Stimulated activated CD4-positive, alpha-beta T cell treated with anti-CD3 and anti-CD28 coated beads, Interleukin-4, amount 100 ng/mL, for 24 hours (primary cell): ENCODE results near the gene GH1.

ENCODE experiments used
- DNase-seq: peaks from one replicate; pipeline ENCODE4 v3.0.0-alpha.2; 2020

The GH1 gene

GRCh38 chr17:63944736-63945499, 26.3 kb upstream of the GH1 start:
- no peak for DNase-seq

DNA sequence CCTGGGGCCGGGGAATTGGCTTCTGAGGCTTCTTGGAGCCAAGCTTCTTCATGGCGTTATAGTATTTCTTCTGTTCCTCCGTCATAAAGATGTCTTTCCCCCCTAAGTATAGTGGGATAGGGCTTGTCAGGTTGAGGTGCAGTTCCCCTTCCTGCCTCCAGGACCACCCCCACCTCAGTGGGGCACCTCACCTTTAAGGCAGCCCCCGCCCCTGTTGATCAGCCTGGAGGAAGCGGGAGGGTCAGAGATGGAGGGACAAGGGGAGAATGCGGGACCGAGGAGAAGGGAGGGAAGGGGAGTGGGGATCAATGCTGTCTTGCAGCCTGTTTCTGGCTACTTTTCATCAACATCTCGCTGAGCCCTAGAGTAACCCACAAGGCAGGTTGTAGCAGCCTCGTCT, 25.1 kb upstream of the GH1 start:
- DNase-seq: no peak

DNA sequence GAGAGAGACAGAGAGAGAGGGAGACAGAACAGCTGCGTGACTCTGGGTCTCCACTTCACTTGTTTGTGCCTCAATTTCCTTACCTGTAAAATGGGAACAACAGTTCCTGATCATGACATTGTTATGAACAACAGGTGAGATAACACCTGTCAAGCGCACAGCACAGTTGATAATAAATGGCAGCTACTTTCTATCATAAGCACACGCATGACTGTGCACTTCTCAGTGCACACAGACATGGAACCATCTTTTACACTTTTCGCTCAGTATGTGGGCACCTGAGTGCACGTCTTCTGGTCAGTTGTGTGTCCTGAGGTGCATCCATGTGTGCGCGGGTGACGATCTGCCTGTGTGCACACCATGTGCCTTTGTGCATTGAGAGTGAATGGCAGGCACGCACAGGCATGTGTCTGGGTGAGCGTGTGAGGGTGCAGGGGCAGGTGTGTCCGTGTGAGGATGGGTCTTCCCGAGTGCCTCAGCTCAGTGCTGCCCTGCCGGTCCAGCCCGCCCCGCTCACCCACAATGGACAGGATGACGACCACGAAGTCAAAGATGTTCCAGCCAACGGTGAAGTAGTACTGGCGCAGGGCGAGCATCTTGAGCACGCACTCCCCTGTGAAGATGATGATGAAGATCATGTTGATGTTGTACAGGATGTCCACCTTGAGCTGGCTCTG, 23.8 kb upstream of the GH1 start:
- no peak for DNase-seq

- no peak for DNase-seq
These were observed 23.1 kb upstream of the GH1 start for GRCh38 chr17:63941751-63942150.

DNA sequence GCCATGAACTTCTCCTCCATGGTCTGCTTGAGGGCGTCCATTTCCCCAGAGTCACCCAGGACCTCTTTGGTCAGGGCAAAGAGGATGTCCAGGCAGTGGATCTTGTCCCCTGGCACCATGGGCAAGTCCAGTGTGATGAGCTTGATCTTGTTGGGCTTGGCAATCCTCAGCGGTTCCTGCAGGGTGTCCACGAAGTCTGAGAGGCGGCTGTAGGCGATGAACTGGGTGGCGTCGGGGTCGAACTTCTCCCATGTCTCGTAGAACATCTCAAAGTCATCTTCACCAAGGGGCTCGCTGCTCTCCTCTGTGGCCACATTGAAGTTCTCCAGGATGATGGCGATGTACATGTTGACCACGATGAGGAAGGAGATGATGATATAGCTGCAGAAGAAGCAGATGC, 22.5 kb upstream of the GH1 start:
- no peak for DNase-seq

GRCh38 chr17:63940584-63940983, 21.9 kb upstream of the GH1 start:
- no peak for DNase-seq

DNA sequence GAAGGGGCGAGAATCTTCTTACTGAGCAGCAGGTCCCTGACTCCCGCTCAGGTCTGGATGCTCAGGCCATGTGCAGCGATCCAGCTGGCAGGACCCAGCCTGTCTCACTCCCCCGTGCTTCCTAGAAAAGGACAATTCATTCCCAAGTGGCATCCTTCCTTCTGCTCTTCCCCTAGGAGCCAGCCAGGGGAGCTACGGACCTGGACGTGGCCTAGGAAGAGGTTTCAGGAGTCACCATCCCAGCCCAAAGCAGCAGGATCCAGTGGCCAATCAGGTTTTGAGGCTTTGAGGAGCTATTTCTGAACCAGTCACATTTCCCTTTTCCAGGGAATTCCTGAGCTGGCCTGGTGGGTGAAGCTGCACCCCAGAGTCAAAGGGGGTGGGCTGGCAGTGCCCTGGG, 21.2 kb upstream of the GH1 start:
- no peak for DNase-seq

DNA sequence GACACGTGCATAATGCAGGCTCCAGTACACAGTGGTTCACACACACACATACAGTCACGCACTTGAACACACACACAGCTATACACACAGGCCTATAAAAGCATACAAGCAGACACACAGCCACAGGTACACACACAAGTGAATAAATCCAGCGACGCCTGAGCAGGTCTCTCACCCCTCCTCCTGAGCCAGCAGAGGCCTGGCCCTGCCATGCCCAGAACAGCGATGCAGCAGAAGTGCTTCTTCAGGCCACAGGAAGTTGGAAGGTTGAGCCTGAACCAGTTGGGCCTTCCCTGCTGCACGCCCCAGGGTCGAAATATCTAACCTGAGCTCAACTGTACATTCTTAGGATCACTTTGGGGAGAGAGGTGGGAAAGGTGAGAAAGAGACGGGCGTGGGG, 20.8 kb upstream of the GH1 start:
- DNase-seq: no peak

DNA sequence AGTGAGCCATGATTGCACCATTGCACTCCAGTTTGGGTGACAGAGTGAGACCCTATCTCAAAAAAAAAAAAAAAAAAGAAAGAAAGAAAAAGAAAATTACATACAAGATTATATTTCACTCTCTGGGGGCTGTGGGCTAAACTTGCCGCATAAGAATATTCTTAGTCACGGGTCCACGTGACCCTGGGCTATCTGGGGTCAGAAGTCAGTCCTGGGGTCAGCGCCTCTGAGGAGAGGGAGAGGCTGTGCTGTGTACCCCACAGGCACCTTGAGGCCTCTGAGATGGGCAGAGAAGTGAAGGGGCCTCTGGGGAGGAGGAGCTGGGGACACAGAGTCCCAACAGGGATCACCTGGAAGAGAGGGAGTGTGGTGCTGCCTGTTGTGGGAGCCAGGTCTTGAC, 19.3 kb upstream of the GH1 start:
- DNase-seq: no peak

- DNase-seq: no peak
These were observed 18.7 kb upstream of the GH1 start for GRCh38 chr17:63937319-63937718.

DNA sequence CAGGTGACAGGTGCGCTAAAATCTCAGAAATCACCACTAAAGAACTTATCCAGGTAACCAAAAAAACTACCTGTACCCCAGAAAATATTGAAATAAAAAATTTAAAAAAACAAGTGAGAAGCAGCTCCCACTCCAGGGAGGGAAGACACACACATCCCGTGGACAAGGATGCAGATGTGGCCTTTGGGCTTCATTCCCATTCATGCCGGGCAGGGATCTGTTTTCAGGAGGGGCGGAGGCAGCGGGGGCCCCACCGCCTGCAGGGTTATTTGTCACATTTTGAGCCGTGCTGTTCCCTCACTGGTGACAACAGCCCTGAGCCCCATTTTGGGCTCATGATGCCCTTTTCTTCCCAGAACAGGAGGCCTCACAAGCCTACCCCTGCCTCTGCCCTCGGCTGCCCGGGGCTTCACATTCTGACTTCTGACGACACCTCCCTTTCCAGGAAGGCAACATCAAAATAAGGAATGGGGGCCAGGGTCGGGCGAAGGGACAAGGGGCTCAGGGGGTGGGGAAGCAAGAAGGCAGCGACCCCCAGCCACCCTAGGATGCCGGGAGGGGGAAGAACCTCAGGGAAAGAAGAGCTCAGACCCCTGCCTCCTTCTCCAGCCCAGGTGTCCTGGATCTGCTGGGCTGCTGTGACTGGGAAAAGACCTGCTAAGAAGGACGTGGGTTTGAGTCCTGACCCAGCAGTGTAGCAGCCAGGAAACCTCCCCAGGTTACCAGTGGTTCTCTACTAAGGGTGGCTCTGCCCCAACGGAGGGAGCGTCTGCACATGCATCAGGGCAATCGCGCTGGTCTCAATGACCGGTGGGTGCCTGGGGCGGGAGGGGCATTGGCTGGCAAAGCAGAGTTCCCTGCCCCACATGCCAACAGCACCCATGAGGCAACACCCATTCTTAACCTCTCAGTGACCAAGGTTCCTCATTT, 15.8 kb upstream of the GH1 start:
- DNase-seq: no peak

DNA sequence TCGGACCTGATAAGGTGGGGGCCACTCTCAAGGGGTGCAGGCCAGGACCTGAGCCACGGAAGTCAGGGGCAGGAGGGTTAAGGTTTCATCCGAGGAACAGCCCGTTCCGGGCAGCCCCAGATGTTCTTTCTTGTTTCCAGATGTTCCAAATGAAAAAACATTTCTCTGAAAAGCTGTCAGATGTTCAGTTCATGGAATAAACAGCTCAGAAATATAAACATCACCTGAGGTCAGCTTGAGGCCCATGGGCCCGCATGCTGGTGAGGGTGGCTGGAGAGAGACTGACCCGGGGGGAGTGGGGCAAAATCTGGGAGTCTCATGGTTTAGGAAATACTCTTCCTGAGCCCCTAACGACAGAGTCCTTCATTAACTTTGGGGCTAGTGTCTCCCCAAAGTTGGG, 15.0 kb upstream of the GH1 start:
- no peak for DNase-seq

DNA sequence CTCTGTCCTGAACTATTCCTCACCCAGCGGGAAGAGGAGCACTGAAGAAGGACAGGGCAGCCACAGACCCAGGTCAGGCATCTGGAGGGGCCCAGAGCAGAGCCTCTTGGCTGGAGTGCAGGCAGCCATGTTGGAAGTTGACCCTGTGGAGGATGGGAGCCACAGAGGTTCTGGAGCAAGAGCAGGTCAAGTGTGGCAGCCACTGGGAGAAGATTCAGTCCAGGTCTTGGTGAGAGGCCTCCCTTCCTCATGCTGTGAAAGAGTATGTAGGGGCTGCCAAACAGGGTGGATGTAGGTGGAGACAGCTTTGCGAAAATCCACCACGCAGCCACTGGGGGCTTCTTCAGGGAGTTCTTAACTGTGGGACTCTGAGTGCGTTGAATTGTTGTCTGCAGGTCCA, 14.1 kb upstream of the GH1 start:
- DNase-seq: no peak

DNA sequence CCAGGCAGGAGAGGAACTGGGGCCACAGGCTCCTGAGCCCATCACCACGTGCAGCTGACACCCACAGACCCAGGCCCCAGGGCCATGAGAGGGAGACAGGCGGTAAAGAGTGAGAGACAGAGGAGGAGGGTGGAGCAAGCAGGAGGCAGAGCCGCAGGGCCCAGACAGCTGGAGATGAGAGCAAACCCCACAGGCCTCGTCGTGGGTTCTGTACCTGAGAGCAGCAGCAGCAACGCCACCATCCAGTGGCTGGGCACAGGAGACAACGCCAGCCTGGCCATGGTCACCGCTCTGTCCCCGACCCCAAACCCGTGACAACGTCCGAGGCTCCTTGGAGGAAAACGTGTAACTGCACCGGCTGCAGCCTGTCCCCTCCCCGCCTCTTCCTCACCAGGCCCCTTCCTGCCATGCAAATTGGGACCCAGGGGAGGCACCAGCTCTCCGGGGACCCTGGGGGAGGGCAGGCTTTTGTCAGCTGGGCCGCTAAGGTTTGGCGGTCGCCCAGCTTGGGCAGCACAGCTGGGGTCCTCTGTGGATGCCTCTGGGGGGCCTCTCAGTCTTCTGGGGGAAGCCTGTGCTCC, 13.4 kb upstream of the GH1 start, which contains the start of gene CD79B:
TSS of gene CD79B (minus strand) at position 351 of the 581 bp plus-strand sequence. CDS start at position 281, 70 bp downstream.
- DNase-seq: peak; percentile 49

DNA sequence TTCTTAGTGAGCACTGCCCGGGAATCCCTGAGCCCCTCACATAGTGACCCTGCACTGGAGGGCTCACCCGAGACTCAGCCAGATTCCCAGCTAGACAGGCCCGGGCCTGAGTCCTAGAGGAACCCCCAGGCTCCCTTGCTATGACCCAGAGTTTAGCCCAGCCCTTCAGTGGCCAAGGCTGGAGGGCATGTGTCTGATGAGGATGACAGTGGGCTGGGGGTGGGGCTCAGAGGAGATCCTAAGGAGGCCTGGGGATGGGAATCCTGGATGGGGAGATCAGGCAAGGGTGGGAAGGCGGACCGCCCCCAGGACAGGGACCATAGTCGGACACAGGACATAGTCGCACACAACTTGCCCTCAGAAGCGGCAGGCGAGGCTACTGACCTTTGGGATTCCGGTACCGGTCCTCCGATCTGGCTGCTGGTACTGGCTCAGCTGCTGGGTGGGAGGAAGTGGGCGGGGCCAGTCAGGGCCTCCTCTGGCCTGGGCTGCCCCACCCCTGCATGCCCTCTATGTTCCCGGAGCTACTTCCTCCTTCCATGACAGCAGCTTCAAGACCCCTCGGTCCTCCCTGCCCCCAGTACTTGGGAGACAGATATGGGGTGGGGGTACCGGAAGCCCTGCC, 12.4 kb upstream of the GH1 start:
- peak; percentile 55 for DNase-seq

DNA sequence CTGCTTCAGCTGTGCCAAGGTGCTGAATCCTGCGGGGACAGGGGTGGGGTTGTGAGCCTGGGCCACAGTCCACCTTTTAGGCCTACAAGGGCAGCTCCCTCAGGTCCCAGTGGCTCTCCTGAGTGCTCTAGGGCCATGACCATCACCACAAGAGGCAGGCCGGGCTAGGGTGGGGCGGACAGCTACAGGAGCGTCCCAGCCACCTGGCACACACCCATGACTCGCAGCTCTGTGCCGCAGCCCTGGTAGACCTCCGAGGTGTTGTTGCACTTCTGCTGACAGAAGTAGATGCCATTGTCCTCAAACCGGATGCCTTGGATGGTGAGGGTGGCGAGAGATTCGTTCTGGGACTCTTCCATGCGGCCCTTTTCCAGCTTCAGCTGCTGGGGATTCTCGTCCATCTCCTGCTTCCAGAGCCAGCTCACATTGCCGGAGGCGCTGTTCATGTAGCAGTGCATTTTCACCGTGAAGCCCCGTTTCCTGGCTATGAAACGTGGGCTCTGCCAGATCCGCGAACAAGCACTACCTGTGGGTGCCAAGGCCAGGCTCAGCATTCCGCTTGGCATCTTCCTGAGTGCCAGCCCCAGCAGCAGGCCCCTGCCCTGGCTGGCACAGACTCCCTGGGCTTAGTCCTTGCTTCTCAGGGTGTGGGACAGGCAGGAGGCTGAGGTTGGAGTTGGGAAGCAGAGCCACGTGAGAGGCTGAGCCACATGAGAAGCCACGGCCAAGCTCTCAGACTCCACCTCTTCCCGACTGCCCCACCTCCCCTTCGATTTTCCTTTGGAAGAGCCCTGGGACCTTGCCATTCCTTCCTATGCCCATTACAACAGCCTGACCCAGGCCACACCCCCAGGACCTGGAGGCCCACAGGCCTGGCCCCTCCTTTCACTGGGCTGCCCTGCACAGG, 11.5 kb upstream of the GH1 start:
- DNase-seq: no peak

DNA sequence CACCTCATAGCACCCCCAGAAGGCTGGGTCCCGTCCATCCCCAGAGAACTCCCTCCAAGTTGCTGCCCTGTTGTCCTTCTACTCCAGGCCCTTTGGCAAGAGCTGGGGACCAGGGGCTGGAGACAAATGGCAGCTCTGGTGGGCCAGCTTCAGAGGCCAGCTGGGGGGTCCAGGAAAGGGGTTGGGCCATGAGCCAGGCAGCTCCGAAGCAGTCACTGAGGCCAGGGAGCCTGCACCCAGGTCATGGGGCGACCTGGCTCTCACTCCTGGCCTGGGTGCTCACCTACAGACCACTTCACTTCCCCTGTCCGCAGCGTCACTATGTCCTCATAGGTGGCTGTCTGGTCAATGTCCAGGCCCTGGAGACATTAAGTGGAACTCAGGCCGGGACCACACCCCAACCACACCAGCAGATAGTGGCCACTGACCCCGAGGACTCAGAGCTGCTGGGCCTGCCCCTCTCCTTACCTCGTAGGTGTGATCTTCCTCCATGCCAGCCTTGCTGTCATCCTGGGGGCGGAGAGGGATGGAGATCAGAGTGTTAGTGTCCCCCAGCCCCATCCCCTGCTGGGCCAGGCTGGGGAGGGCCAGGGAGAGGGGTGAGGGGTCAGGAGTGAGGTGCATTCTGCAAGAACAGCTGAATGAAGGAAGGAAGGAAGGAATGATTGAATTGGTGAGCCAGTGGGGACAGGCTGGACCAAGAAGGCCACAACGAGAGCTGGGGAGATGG, 10.5 kb upstream of the GH1 start:
- DNase-seq: no peak

- no peak for DNase-seq
These were observed 9.6 kb upstream of the GH1 start for GRCh38 chr17:63928172-63928666.

- no peak for DNase-seq
These were observed 9.0 kb upstream of the GH1 start for GRCh38 chr17:63927464-63928171.

DNA sequence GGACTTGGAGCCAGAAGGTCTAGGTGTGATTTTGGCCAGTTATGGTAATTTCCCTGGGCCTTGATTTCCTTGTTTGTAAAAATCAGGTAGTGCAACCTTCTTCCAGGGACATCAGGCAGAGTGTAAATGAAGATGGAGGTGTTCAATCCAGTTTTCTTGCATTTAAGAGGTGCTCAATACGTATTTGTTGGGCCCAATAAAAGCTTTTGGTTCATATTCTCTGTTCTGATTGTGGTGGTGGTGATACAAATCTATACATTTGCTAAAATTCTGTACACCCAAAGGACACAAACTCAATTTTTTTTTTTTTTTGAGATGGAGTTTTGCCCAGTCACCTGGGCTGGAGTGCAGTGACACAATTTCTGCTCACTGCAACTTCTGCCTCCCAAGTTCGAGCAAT, 7.5 kb upstream of the GH1 start:
- no peak for DNase-seq
